HFFc6 (cell line): Measurements from ENCODE around the gene CASK. TPM values are rescaled to one million over a fixed set of nuclear protein-coding genes. Genes with fewer than 3 reads are reported as not detected.

Experiments
- DNase-seq: peaks from one replicate; pipeline ENCODE4 v3.0.0-alpha.2; 2018
- H3K27ac Mint-ChIP-seq: 2 replicates; pipeline ENCODE4 v1.8.0; 2020; ENCODE audit warnings: mild to moderate bottlenecking, mixed read lengths
- H3K27me3 Mint-ChIP-seq: 2 replicates; pipeline ENCODE4 v1.8.0; 2021; ENCODE audit warnings: mild to moderate bottlenecking, moderate library complexity, mixed read lengths; ENCODE audit not compliant: insufficient read depth
- H3K36me3 Mint-ChIP-seq: 2 replicates; pipeline ENCODE4 v1.8.0; 2021; ENCODE audit warnings: low read depth, mixed read lengths
- H3K4me1 Mint-ChIP-seq: 2 replicates; pipeline ENCODE4 v1.8.0; 2020; ENCODE audit warnings: low read depth, mixed read lengths
- H3K4me3 Mint-ChIP-seq: 2 replicates; pipeline ENCODE4 v1.8.0; 2020; ENCODE audit warnings: mild to moderate bottlenecking, moderate library complexity, mixed read lengths
- H3K9me3 Mint-ChIP-seq: 2 replicates; pipeline ENCODE4 v1.8.0; 2020; ENCODE audit warnings: mild to moderate bottlenecking, mixed read lengths
- CTCF ChIP-seq: fragments of 200-600 bp; sonication (generic); IDR thresholded peaks from 2 replicates; pipeline ENCODE4 v1.5.0; 2021; ENCODE audit warnings: antibody characterized with exemption, mild to moderate bottlenecking
- total RNA-seq, 6 experiments: library from RNA; stranded (reverse); fragmentation: NEBNext Ultra II Directional; extraction: Animal tissue kit (Norgen Biotek cat#: 25700); gene quantifications; 2 replicates in 1 of 6; 3 replicates in 5 of 6; pipeline ENCODE4 v1.2.3, GENCODE V29; 2021

CASK gene
- total RNA-seq, 6 experiments from 2014 or later, result 34.7 to 37.1 (median 35.4) TPM

GRCh38 chrX:41502004-41502403 lies 421.4 kb downstream of the CASK start:
- Mint-ChIP-seq H3K27me3 (peaks cover 2% of the 10 kb centered on the region; the same call in 1 of the 2 replicates), H3K36me3 (no peaks in the 10 kb centered on the region), H3K9me3 (peaks cover 4% of the 10 kb centered on the region; the same call in 1 of the 2 replicates), H3K4me3 (no peak overlapping the region), H3K4me1 (no peaks in the 10 kb centered on the region), H3K27ac (no peak overlapping the region)
- no peak for DNase-seq
- no peak for TF ChIP-seq CTCF

GRCh38 chrX:41499984-41500383 lies 423.4 kb downstream of the CASK start:
- Mint-ChIP-seq H3K4me1 (no peaks in the 10 kb centered on the region), H3K27me3 (peaks cover 6% of the 10 kb centered on the region), H3K4me3 (no peak overlapping the region), H3K36me3 (no peaks in the 10 kb centered on the region), H3K27ac (no peak overlapping the region), H3K9me3 (peaks cover 4% of the 10 kb centered on the region; the same call in 1 of the 2 replicates)
- no peak for TF ChIP-seq CTCF
- DNase-seq, result no peak

GRCh38 chrX:41499195-41499594 lies 424.2 kb downstream of the CASK start:
- H3K9me3 Mint-ChIP-seq, result peaks cover 4% of the 10 kb centered on the region; the same call in 1 of the 2 replicates
- no peak overlapping the region for H3K4me3 Mint-ChIP-seq
- DNase-seq, result no peak
- H3K27ac Mint-ChIP-seq, result no peak overlapping the region
- no peaks in the 10 kb centered on the region for H3K4me1 Mint-ChIP-seq
- TF ChIP-seq CTCF, result no peak
- H3K27me3 Mint-ChIP-seq, result peaks cover 6% of the 10 kb centered on the region
- no peaks in the 10 kb centered on the region for H3K36me3 Mint-ChIP-seq

- H3K4me1 Mint-ChIP-seq, result peaks cover 9% of the 10 kb centered on the region
- DNase-seq, result peak; percentile 87
- peak overlapping the region; percentile 84 for H3K27ac Mint-ChIP-seq
- H3K36me3 Mint-ChIP-seq, result no peaks in the 10 kb centered on the region
- no peaks in the 10 kb centered on the region for H3K9me3 Mint-ChIP-seq
- H3K27me3 Mint-ChIP-seq, result peaks cover 2% of the 10 kb centered on the region; the same call in 1 of the 2 replicates
- peak overlapping the region; percentile 70 for H3K4me3 Mint-ChIP-seq
- no peak for TF ChIP-seq CTCF
Observed at GRCh38 chrX:41491267-41492004, 431.9 kb downstream of the CASK start.

- no peak for DNase-seq
- no peak overlapping the region for H3K4me3 Mint-ChIP-seq
- no peak overlapping the region; the same call in 1 of the 2 replicates for H3K27ac Mint-ChIP-seq
- H3K9me3 Mint-ChIP-seq, result no peaks in the 10 kb centered on the region
- no peak for TF ChIP-seq CTCF
- H3K27me3 Mint-ChIP-seq, result no peaks in the 10 kb centered on the region; the same call in 1 of the 2 replicates
- H3K4me1 Mint-ChIP-seq, result peaks cover 9% of the 10 kb centered on the region
- no peaks in the 10 kb centered on the region for H3K36me3 Mint-ChIP-seq
Observed at GRCh38 chrX:41490446-41490845, 432.9 kb downstream of the CASK start.
